ES-I3 (cell line): Measurements from ENCODE around the gene NUPR1.
"Not testable (repeated sequence)": the region's sequence is repeated elsewhere in the genome, so short reads cannot be mapped to it uniquely, and the experiment has no call there.

ENCODE experiments used
- H3K36me3 ChIP-seq: 2 replicates; pipeline ENCODE4 v1.6.1; 2013; ENCODE audit warnings: mild to moderate bottlenecking, low read length, control low read depth, moderate library complexity; ENCODE audit not compliant: insufficient read depth
- H3K4me1 ChIP-seq: 2 replicates; pipeline ENCODE4 v1.6.1; 2013; ENCODE audit warnings: mild to moderate bottlenecking, control low read depth, low read length; ENCODE audit not compliant: insufficient read depth
- H3K9ac ChIP-seq: 2 replicates; pipeline ENCODE4 v1.6.1; 2013; ENCODE audit warnings: low read depth, mild to moderate bottlenecking, low read length, moderate library complexity
- H3K9me3 ChIP-seq: 2 replicates; pipeline ENCODE4 v1.6.1; 2013; ENCODE audit warnings: mild to moderate bottlenecking, low read length, moderate library complexity; ENCODE audit not compliant: control insufficient read depth, insufficient read depth

The NUPR1 gene

GRCh38 chr16:28502290-28502689 lies 36.5 kb downstream of the NUPR1 start:
- Histone ChIP-seq H3K9me3 (no peaks in the 10 kb centered on the region), H3K4me1 (no peaks in the 10 kb centered on the region; the same call in 1 of the 2 replicates), H3K36me3 (no peaks in the 10 kb centered on the region), H3K9ac (no peak overlapping the region)

- Histone ChIP-seq H3K4me1 (no peaks in the 10 kb centered on the region; the same call in 1 of the 2 replicates), H3K9ac (no peak overlapping the region), H3K36me3 (no peaks in the 10 kb centered on the region), H3K9me3 (no peaks in the 10 kb centered on the region)
Measured at GRCh38 chr16:28501258-28502232, 37.2 kb downstream of the NUPR1 start.

GRCh38 chr16:28500476-28501180 lies 38.1 kb downstream of the NUPR1 start:
- not testable (repeated sequence) for H3K36me3 ChIP-seq, H3K9me3 ChIP-seq, H3K4me1 ChIP-seq, H3K9ac ChIP-seq

- H3K9ac ChIP-seq, result no peak overlapping the region
- no peaks in the 10 kb centered on the region; the same call in 1 of the 2 replicates for H3K4me1 ChIP-seq
- no peaks in the 10 kb centered on the region for H3K9me3 ChIP-seq
- H3K36me3 ChIP-seq, result no peaks in the 10 kb centered on the region
Measured at GRCh38 chr16:28499854-28500253, 38.9 kb downstream of the NUPR1 start.

GRCh38 chr16:28498666-28499381 lies 40.0 kb downstream of the NUPR1 start:
- Histone ChIP-seq H3K4me1 (no peaks in the 10 kb centered on the region; the same call in 1 of the 2 replicates), H3K9ac (no peak overlapping the region), H3K36me3 (no peaks in the 10 kb centered on the region), H3K9me3 (no peaks in the 10 kb centered on the region)

GRCh38 chr16:28497861-28498599 lies 40.7 kb downstream of the NUPR1 start:
- Histone ChIP-seq H3K4me1 (no peaks in the 10 kb centered on the region), H3K36me3 (no peaks in the 10 kb centered on the region), H3K9me3 (no peaks in the 10 kb centered on the region), H3K9ac (no peak overlapping the region)

- Histone ChIP-seq H3K9ac (no peak overlapping the region), H3K9me3 (no peaks in the 10 kb centered on the region), H3K36me3 (no peaks in the 10 kb centered on the region), H3K4me1 (no peaks in the 10 kb centered on the region)
Measured at GRCh38 chr16:28497386-28497785, 41.4 kb downstream of the NUPR1 start.

GRCh38 chr16:28496844-28497243 lies 41.9 kb downstream of the NUPR1 start:
- Histone ChIP-seq H3K4me1 (no peaks in the 10 kb centered on the region), H3K9me3 (no peaks in the 10 kb centered on the region), H3K9ac (no peak overlapping the region), H3K36me3 (no peaks in the 10 kb centered on the region)

- Histone ChIP-seq H3K9ac (no peak overlapping the region), H3K36me3 (no peaks in the 10 kb centered on the region), H3K4me1 (no peaks in the 10 kb centered on the region), H3K9me3 (no peaks in the 10 kb centered on the region)
Measured at GRCh38 chr16:28495795-28496749, 42.7 kb downstream of the NUPR1 start.

- Histone ChIP-seq H3K9ac (no peak overlapping the region), H3K4me1 (no peaks in the 10 kb centered on the region), H3K9me3 (no peaks in the 10 kb centered on the region)
Measured at GRCh38 chr16:28495098-28495793, 43.5 kb downstream of the NUPR1 start.

GRCh38 chr16:28494121-28494851 lies 44.5 kb downstream of the NUPR1 start, which contains the start of gene APOBR:
Gene APOBR, plus strand, starts transcription at chr16:28494643. Its CDS starts 39 bp downstream, at chr16:28494682.
- Histone ChIP-seq H3K4me1 (no peaks in the 10 kb centered on the region), H3K9me3 (no peaks in the 10 kb centered on the region), H3K9ac (no peak within 1 kb of the TSS), H3K36me3 (no peaks in the 10 kb centered on the region)

More at GRCh38 chr16:28495098-28495793, 43.5 kb downstream of the NUPR1 start:
- no peaks in the 10 kb centered on the region for H3K36me3 ChIP-seq

GRCh38 chr16:28492511-28492910 lies 46.3 kb downstream of the NUPR1 start:
- no peaks in the 10 kb centered on the region for H3K9me3 ChIP-seq
- no peaks in the 10 kb centered on the region for H3K4me1 ChIP-seq
- H3K9ac ChIP-seq, result peak overlapping the region; percentile 99
- no peaks in the 10 kb centered on the region for H3K36me3 ChIP-seq
